Loucy (cell line): ENCODE results near the gene GOLGA8H.
"Not testable (repeated sequence)": the region's sequence is repeated elsewhere in the genome, so short reads cannot be mapped to it uniquely, and the experiment has no call there.

Experiments used
- H2AFZ ChIP-seq: fragments of 200-600 bp; sonication (generic); 2 replicates; pipeline ENCODE4 v1.6.0; 2016; ENCODE audit warnings: antibody characterized with exemption, mild to moderate bottlenecking, low read length, moderate library complexity
- H3F3A ChIP-seq: fragments of 200-600 bp; 2 replicates; pipeline ENCODE4 v1.6.0; 2016; ENCODE audit warnings: antibody characterized with exemption, low read depth, mild to moderate bottlenecking
- H3K27me3 ChIP-seq: fragments of 200-600 bp; sonication (generic); 2 replicates; pipeline ENCODE4 v1.6.1; 2014; ENCODE audit warnings: low read length, mild to moderate bottlenecking; ENCODE audit not compliant: insufficient read depth, poor library complexity, severe bottlenecking
- H3K36me3 ChIP-seq: fragments of 200-600 bp; sonication (generic); 2 replicates; pipeline ENCODE4 v1.6.1; 2016; ENCODE audit warnings: low read length; ENCODE audit not compliant: insufficient read depth
- H3K4me1 ChIP-seq: fragments of 200-600 bp; sonication (generic); 2 replicates; pipeline ENCODE4 v1.5.1; 2014; ENCODE audit warnings: low read length, mild to moderate bottlenecking; ENCODE audit not compliant: insufficient read depth, poor library complexity, severe bottlenecking
- H3K4me2 ChIP-seq: fragments of 200-600 bp; sonication (generic); 2 replicates; pipeline ENCODE4 v1.6.0; 2014; ENCODE audit warnings: antibody characterized with exemption, low read length, low read depth, mild to moderate bottlenecking; ENCODE audit not compliant: poor library complexity, severe bottlenecking
- H3K4me3 ChIP-seq: fragments of 200-600 bp; sonication (generic); 2 replicates; pipeline ENCODE4 v1.5.1; 2014; ENCODE audit warnings: low read length, mild to moderate bottlenecking, mixed read lengths; ENCODE audit not compliant: poor library complexity, severe bottlenecking
- H3K79me2 ChIP-seq: fragments of 200-600 bp; sonication (generic); 2 replicates; pipeline ENCODE4 v1.6.1; 2014; ENCODE audit warnings: low read length; ENCODE audit not compliant: insufficient read depth
- H3K9ac ChIP-seq: fragments of 200-600 bp; sonication (generic); 2 replicates; pipeline ENCODE4 v1.6.0; 2014; ENCODE audit warnings: mild to moderate bottlenecking, low read depth, low read length, moderate library complexity; ENCODE audit not compliant: poor library complexity, severe bottlenecking
- H3K9me2 ChIP-seq: fragments of 200-600 bp; sonication (generic); replicated peaks from 2 replicates; pipeline ENCODE4 v1.6.1; 2016; ENCODE audit warnings: low read depth, low read length, mixed read lengths
- H3K9me3 ChIP-seq: fragments of 200-600 bp; sonication (generic); 2 replicates; pipeline ENCODE4 v1.6.1; 2014; ENCODE audit warnings: mild to moderate bottlenecking, antibody characterized with exemption, low read length, low read depth; ENCODE audit not compliant: insufficient read depth
- H4K20me1 ChIP-seq: fragments of 200-600 bp; sonication (generic); 2 replicates; pipeline ENCODE4 v1.6.0; 2014; ENCODE audit warnings: antibody characterized with exemption, low read length, mild to moderate bottlenecking; ENCODE audit not compliant: insufficient read depth, poor library complexity, severe bottlenecking

Gene GOLGA8H, protein sequence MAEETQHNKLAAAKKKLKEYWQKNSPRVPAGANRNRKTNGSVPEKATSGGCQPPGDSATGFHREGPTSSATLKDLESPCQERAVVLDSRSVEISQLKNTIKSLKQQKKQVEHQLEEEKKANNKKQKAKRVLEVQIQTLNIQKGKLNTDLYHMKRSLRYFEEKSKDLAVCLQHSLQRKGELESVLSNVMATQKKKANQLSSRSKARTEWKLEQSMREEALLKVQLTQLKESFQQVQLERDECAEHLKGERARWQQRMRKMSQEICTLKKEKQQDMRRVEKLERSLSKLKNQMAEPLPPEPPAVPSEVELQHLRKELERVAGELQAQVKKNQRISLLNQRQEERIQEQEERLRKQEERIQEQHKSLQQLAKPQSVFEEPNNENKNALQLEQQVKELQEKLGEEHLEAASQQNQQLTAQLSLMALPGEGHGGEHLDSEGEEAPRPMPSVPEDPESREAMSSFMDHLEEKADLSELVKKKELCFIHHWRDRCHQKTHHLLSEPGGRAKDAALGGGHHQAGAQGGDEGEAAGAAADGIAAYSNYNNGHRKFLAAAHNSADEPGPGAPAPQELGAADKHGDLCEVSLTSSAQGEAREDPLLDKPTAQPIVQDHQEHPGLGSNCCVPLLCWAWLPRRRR

DNA sequence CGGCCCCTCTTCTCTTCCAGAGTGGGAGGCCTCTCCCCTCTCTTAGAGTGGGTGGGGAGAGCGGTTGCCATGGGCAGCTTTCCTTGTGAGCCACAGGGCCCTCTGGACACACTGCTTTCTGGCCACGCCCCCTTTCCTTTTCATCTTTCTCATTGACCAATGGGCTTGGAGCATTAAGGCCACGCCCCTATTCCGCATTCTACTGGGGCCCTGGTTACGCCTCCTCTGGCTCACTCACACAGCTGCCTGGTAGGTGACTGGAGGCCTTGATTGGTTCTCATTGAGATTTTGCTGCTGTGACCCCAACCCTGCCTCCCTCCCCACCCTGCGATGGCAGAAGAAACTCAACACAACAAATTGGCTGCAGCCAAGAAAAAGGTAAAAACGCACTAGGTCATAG lies at the start of gene GOLGA8H:
Gene GOLGA8H, plus strand, starts transcription at position 233 of the 400 bp plus-strand sequence. Its CDS starts 98 bp downstream, at position 331.
- H2AFZ ChIP-seq, H3K9me2 ChIP-seq, H3K9me3 ChIP-seq, H3K4me2 ChIP-seq, H4K20me1 ChIP-seq, H3K79me2 ChIP-seq, H3K9ac ChIP-seq, H3K4me3 ChIP-seq, H3F3A ChIP-seq, H3K36me3 ChIP-seq, H3K4me1 ChIP-seq, H3K27me3 ChIP-seq: not testable (repeated sequence)

DNA sequence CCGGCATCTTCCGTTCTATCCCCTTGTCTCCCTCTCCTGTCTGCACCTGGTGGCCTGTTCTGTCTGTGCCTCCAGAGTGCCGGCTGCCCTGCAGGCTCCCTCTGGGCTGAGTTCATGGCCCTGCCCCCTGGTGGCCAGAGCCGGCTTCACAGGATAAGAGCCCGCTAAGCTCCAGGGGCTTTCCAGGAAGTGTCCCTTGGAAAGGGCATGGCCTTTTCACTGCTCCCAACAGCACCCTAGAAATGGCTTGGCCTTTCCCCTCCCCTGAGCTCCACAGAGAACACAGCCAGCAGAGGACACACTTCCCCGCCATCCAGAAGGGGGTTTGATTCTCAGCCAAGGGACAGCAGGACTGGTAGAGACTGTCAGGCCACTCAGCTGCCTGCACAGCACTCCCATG lies 36.9 kb upstream of the GOLGA8H start:
- not testable (repeated sequence) for H2AFZ ChIP-seq, H3K9me3 ChIP-seq, H3K4me2 ChIP-seq, H3K27me3 ChIP-seq, H3K9ac ChIP-seq, H3K36me3 ChIP-seq, H3K4me1 ChIP-seq, H3K9me2 ChIP-seq, H3K79me2 ChIP-seq, H3K4me3 ChIP-seq, H3F3A ChIP-seq, H4K20me1 ChIP-seq

DNA sequence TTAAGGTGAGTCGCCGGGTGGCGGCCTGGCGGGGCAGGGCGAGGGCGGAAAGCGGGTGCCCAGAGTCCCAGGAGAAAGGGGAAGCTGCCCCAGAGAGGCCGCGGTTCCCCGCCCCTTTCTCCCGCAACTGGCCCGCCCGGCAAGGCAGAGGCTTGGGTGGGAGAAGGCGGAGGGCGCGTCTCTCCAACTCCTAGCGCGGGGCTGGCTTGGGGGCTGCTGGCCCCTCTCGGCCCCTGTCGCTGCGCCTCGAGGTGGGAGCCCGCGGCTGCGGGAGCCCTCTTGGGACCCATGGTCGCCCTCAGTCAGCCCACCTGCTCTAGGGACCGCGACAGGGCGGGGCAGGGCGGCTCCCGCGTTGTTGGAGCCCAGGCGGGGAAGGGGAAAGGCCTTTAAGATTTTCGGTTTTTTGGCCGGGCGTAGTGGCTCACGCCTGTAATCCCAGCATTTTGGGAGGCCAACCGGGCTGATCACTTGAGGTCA lies 30.8 kb upstream of the GOLGA8H start:
- H3F3A ChIP-seq, H3K36me3 ChIP-seq, H3K79me2 ChIP-seq, H3K9me3 ChIP-seq, H3K4me1 ChIP-seq, H4K20me1 ChIP-seq, H3K27me3 ChIP-seq, H2AFZ ChIP-seq, H3K4me2 ChIP-seq, H3K9me2 ChIP-seq: not testable (repeated sequence)
- Histone ChIP-seq H3K9ac (peak overlapping the region; percentile 48), H3K4me3 (peak overlapping the region; percentile 63)

DNA sequence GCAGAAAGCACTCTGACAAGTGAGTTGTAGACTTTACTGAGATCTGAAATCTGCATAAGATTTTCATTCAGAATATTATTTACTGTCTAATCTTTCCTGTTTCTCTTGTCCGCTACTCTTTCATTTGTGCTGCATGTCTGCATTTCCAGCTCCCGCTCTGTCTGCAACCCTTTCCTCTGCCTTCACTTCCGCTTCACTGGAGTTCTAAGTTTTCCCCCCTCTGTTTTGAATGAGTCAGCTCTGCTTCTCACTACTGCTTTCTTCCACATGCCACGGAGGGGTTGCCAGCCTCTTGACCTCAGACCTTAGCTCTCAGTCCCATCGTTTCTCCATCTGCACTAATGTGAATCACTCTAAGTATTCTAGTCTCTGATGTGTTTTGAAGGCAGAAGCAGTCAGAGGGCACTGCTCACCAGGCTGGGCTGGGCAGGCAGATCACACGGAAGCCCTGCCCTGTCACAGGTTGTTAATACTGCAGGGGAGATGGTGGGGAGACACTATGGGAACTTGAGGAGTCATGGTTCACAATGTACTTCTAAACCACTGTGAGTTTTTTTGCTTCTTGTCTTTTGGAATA lies 24.3 kb upstream of the GOLGA8H start:
- H3K27me3 ChIP-seq, H3K79me2 ChIP-seq, H3K36me3 ChIP-seq, H3K9me2 ChIP-seq, H3K9me3 ChIP-seq, H2AFZ ChIP-seq, H4K20me1 ChIP-seq, H3K4me3 ChIP-seq, H3F3A ChIP-seq, H3K4me1 ChIP-seq, H3K4me2 ChIP-seq, H3K9ac ChIP-seq: not testable (repeated sequence)

DNA sequence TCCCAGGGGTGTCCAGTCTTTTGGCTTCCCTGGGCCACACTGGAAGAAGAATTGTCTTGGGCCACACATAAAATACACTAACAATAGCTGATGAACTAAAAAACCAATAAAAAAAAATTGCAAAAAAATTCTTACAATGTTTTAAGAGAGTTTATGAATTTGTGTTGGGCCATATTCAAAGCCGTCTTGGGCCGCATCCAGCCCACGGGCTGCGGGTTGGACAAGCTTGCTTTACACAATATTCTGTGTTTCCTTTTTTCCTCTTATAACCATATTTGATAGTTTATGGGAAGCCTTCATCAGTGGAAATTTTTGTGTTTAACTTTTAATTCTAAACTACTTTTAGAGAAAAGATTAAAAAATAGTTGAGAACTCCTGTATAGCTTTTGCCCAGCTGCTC lies 23.1 kb upstream of the GOLGA8H start:
- H2AFZ ChIP-seq, H3K4me2 ChIP-seq, H3K36me3 ChIP-seq, H3F3A ChIP-seq, H3K4me3 ChIP-seq, H3K9me3 ChIP-seq, H3K4me1 ChIP-seq, H3K27me3 ChIP-seq, H3K9ac ChIP-seq, H3K79me2 ChIP-seq, H3K9me2 ChIP-seq, H4K20me1 ChIP-seq: not testable (repeated sequence)

DNA sequence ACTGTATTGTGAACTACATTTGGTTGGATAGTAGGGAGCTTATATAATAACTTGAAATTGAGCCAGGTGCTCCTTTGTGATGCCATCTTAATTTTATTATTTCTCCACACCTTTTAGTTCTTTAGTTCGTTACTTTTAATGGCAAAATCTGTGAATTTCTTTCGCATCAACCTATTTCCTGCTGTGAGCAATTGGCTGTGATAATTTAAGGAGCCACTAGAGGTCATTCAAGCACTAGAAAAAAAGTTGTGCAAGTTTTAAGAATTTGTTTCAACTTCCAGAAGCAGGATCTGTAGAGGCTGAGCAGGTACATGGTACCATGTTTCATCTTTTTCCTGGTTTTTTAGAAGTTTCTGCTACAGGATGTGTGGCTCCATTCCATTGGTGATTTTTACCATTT lies 4.9 kb upstream of the GOLGA8H start:
- not testable (repeated sequence) for H2AFZ ChIP-seq, H3K4me3 ChIP-seq, H3K27me3 ChIP-seq, H3K36me3 ChIP-seq, H3K9ac ChIP-seq, H4K20me1 ChIP-seq, H3F3A ChIP-seq, H3K9me2 ChIP-seq, H3K79me2 ChIP-seq, H3K4me2 ChIP-seq, H3K4me1 ChIP-seq, H3K9me3 ChIP-seq

DNA sequence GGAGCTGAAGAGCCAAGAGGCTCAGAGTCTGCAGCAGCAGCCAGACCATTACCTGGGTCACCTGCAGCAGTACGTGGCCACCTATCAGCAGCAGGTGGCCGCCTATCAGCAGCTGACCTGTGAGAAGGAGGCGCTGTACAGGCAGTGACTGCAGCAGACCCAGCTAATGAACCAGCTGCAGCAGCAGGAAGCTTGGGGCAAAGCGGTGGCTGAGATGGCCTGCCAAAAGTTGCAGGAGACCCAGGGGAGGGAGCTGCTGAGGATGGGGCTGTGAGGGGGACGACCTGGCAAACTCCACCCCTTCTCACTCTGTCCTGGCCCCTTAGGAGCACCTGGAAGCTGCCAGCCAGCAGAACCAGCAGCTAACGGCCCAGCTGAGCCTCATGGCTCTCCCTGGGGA lies 8.4 kb downstream of the GOLGA8H start:
- not testable (repeated sequence) for H2AFZ ChIP-seq, H3K4me3 ChIP-seq, H4K20me1 ChIP-seq, H3F3A ChIP-seq, H3K9me2 ChIP-seq, H3K4me2 ChIP-seq, H3K36me3 ChIP-seq, H3K27me3 ChIP-seq, H3K79me2 ChIP-seq, H3K4me1 ChIP-seq, H3K9me3 ChIP-seq, H3K9ac ChIP-seq
